Iris pigment epithelial cell (primary cell): Measurements from ENCODE around the gene TTC39C.
"Not testable (repeated sequence)": the region's sequence is repeated elsewhere in the genome, so short reads cannot be mapped to it uniquely, and the experiment has no call there.

Experiments used
- DNase-seq: peaks from one replicate; pipeline ENCODE4 v3.0.0-alpha.2; 2011; ENCODE audit warnings: low read depth

Gene TTC39C

DNA sequence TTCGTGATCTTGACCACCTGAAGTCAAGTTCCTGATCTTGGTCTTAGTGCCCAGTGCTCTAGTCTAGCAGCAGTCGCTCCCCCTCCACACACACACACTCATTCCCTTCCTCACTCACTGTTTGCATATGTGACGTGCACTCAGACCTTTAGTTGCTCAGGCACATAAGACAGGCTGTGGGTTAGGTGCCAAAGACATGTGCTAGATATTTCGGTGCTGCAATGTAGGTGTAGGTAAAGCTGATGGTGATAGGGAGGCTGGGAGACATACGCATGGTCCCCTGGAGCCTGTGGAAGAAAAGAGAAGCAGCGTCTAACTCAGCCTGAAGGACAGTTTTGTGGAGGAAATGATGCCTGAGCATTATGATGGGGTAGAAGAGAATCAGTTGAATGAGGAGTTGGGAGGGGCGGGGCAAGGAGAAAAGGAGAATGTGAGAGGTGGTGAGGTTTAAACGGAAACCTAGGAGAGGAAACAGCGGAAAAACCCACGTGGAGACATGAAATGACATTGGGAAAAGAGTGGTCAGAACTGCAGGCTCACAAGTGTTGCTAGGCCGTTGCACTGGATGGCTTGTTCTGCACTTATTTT lies 3.8 kb downstream of the TTC39C start:
- no peak for DNase-seq

DNA sequence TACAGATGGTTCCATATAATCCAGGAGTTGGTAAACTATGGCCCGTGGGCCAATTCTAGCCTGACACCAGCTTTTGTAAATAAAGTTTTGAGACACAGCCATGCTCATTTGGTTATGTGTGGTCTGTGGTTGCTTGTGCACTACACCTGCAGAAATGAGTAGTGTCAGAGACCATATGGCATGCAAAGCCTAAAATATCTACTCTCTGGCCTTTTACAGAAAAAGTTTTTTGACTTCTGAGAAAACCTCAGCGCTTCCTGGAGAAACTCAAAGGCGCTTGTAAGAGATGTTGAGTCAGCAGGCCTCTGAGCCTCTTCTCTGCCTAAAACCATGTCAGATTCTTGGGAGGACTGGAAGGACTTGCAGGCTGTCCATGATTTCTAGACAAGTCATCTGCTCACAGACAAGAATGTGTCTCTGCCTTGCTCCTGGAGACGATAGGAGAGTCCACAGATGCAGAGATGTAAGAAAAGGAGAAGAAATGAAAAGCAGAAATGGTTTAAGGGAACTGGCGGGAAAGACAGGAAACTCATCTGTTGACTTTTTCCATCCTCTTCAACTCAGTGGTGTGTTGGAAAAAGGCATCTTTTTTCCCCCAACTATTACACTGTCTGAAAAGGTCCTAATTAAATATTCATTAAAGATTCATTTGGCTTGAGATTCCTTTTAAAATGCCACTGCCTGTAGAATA lies 5.2 kb downstream of the TTC39C start:
- peak; percentile 28 for DNase-seq

DNA sequence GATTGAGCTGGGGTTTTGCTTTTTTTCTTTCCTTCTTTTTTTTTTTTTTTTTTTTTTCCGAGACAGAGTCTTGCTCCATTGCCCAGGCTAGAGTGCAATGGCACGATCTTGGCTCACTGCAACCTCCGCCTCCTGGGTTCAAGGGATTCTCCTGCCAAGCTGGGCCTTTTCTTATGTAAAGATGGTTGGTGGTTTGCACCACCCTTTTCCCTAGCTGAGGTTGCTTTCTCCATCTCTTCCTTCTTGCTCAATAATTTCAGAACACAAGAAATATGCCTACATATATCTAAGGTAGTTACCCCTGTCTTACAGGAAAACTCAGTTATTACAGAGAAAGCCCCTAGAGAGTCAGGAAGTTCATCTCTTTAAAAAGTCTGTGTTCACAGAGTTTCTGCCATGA lies 7.0 kb downstream of the TTC39C start:
- no peak for DNase-seq

DNA sequence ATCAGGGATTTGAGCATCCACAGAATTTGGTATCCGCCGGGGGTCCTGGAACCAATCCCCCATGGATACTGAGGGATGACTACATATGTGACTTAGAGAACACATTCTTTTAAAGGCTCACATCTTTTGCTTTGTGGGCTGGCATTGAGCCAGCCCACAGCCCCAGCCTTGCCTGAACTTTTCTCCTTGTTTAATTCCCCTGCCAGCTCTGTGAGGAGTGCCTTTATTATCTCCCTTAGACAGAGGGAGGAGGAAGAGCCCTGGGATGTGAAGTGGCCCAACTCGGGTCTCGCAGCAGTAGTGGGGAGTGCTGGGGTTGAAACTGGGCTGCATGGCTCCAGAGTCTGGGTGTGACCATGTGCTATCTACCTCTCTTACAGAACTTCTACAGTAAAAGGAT lies 7.6 kb downstream of the TTC39C start:
- DNase-seq = peak; percentile 70

DNA sequence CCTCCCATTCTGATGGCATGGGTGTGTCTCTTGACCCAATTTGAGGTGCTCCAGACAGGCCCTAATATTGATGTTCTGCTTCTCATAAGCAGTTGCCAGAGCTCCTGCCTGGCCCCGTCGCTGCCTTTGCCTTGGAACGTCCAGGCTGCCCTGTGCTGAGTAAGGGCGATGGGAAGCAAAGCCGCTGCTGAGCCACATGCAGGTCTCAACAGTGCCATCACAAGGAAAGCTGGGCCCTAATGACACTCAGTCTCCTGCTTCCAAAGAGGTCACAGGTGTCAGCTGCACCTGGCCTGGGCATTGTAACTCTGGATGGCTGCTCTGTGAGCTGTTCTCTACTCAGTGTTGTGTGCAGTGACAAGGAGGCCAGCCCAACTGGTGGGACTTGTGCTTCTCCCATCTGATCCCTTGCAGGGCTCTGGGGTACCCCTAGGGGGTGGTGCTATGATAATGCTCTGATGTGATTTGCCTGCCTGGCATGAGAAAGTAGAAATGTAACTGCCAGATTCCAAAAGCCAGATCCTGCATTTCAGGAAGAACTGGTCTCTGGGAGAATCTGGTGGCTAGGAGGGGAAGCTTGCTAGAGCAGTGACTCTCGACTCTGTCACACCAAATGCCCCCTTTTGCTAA lies 8.7 kb downstream of the TTC39C start:
- DNase-seq = no peak

DNA sequence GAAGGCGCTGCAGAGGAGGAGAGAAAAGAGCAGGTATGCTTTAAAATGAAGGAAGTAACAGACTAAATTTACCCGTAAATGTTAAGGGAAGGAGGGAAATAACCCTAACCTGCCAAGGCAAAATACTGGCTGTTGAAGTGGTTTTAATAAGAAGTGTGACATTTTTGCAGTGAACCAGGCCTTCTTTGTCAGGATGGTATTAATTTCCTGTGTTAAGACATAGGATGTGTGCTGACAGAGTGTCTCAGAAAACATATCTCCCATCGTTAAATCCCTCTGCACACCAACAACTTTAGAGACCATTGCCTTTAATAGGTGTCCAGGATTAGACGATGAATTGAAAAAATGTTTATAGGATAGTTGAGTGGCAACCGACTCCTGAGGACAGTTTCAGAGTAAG lies 9.9 kb downstream of the TTC39C start:
- DNase-seq = no peak

DNA sequence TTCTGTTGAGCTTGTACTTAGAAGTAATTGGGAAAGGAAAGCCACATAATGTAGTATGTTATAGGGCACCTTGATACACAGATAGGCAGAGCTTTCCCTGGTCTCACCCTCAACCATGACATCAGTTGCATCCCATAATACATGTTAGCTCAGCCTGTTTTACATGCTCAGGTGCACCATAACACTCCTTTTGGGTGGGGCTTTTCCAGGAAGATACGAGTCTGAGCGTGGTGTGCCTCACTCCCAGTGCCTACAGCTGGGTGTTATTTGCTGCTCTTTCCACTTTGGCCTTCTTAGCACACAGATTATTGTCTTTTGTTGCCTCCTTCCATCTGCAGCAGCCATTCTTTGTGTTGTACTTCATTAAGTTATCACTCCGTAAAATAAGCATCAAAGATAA lies 11.9 kb downstream of the TTC39C start:
- no peak for DNase-seq

DNA sequence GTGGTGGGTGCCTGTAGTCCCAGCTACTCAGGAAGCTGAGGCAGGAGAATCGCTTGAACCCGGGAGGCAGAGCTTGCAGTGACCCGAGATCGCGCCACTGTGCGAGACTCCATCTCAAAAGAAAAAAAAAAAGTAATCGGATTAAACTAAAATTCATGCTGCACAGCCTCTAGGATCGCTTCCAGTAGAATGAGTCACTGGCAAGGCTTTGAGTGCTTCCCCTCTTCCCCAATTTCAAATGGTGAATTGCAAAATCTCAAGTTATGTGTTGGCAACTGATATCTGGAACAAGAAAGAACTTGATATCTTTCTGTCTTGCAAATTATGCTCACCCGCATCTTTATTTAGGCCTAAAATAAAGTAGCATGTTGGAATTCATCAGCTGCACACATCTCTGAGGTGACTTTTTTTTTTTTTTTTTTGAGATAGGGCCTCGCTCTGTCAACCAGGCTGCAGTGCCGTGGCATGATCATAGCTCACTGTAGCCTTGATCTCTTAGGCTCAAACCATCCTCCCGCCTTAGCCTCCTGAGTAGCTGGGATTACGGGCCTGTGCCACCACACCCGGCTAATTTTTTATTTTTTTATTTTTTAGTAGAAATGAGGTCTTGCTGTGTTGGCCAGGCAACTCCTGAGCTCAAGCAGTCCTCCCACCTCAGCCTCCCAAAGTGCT lies 12.7 kb downstream of the TTC39C start:
- peak; percentile 94 for DNase-seq

DNA sequence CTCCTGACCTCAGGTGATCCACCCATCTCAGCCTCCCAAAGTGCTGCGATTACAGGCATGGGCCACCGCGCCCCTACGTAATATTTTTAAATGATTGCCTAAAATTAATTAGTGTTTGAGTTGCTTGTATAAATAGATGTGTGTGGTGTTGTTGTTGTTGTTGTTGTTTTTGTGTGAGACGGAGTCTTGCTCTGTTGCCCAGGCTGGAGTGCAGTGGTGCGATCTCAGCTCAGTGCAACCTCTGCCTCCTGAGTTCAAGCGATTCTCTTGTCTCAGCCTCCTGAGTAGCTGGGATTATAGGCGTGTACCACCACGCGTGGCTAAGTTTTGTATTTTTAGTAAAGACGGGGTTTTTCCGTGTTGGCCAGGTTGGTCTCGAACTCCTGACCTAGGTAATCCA lies 14.4 kb downstream of the TTC39C start:
- not testable (repeated sequence) for DNase-seq

DNA sequence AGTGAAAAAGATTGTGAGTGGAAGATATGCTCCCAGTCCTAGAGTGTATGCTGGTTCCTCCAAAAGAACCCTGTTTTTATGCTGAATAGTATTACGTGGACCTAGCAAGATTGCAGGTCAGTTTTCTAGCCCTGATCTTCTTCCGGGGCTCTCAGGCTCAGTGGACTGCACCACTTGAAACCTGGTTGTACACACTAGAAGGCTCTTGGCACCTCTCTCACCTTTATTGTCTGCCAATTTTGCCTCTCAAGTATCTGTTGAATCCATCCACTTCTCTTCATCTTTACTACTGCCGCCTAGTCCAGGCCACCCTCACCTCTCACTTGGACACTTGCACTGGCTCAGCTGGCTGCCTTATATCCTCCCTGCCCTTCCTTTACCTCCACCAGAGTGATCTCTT lies 16.8 kb downstream of the TTC39C start:
- DNase-seq = no peak

DNA sequence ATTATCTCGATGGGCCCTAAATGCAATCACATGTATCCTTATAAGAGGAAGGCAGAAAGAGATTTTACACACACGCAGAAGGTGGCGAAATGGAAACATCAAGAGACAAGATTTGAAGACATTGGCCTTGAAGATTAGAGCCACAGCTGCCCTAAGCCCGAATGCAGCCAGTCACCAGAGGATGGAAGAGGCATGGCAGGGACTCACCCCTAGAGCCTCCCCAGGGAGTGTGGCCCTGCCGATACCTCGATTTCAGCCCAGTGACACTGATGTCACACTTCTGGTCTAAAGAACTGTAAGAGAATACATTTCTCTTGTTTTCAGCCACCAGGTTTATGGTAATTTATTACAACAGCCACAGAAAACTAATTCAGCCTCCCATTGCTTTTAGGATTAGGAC lies 17.4 kb downstream of the TTC39C start:
- no peak for DNase-seq

DNA sequence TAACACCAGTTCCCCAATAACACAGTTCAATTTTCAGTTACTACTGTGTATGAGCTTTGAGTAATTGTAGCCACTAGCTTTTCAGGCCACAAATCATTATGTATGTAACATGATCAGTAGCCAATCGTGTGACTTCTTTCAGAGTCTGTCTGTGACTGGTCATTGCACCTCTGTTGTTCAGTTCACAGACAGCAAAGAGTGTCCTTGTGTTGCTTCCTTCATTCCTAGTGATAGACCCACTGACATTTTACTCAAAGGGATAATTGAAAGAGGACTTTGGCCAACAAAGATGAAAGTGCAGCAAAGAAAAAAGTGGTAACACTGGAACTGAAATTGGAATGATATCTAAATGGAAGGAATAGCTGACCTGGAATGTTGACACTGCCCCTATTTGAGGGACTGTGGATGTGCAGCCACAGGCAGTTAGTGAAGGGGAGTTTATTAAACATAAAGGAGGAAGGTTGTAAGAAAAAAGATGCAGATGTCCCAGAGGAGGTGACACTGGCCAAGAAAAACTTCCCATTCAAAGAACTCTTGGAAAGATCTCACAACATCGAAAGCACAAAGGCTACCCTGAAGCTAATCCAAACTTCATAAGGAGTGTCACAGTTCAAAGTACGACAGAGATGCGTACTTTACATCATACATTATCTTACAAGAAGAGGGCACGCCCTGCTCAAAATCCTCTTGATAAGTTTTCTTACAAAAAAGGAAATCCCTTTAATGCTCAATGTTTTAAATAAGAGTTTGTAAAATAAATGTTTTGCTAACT lies 19.3 kb downstream of the TTC39C start:
- no peak for DNase-seq

DNA sequence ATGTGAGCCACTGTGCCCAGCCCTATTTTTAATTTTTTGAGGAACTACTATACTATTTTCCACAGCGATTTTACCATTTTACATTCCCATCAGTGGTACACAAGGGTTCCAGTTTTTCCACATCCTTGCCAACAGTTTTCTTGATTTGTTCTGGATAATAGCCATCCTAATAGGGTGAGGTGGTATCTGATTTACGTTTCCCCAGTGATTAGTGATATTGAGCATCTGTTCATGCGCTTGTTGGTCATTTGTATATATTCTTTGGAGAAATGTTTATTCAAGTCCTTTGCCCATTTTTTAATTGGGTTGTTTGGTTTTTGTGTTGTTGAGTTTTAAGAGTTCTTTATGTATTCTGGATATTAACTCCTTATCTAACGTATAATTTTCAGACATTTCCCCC lies 20.8 kb downstream of the TTC39C start:
- no peak for DNase-seq

DNA sequence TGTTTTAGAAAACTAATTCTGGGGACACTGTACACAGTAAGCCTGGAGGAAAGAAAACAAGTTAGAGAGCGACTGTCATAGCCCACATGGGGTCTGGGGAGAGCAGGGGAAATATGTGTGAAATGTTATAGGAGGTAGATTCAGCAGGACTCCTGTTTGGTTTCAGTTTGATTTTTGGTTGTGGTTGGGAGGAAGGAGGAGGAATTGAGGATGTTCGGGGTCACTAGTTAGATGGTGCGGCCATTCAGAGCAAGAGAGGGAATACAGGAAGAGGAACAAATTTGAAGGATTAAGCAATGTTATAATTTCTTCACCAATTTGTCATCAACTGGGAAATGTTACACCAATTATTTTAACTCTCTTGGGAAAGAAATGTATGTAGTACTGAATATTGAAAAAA lies 25.1 kb downstream of the TTC39C start:
- DNase-seq = no peak

DNA sequence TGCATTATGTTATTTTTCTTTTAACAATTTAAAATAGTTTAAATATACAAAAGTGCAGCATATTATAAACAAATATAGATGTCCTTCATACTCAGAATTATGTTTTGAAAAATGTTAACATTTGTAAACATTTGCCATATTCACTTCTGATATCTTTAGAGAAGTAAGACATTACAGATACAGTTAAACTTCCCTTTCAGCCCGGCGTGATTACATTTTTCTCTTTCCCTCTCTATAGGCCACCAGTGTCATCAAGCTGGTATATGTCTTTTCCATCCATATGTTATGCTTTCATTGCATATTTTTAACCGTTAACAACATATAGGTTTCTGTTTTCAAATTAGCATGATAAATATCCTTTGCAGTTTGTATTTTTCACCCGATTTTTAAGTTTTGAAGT lies 27.1 kb downstream of the TTC39C start:
- DNase-seq = no peak

DNA sequence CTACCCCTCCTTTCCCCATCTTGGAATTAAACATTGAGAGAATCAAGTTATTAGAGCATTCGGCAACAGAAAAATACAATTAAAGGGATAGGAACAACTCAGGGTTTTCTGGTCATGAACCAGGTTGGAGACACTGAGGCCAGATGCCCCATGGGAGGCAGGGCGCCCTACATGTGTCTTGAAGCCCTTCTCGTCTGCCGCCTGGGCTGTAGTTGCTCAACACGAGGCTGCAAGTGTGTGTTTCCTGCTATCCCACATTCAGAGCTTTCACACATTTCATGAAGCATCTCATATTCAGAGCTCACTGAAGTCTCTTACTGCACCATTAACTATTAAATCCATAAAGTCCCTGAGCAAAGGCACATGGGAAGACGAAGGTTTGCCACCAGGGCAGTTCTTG lies 28.8 kb downstream of the TTC39C start:
- no peak for DNase-seq

DNA sequence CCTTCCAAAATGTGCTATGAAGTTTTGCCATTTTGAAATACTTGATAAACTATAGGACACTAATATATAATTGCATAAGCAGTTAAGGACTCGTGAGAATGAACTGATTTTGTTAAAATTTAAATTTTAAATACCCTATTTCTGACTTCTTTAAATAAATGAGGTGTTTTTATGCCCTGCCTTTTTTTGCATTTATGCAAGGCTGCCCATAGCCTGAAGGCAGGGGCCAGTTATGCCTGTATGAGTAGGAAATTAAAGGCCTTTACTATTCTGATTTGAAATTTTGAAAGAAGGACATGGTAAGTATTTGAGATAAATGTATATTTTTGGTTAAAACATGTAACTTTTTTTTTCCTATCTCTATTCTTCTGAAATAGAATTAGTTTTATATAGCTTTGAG lies 33.7 kb downstream of the TTC39C start:
- DNase-seq = no peak

DNA sequence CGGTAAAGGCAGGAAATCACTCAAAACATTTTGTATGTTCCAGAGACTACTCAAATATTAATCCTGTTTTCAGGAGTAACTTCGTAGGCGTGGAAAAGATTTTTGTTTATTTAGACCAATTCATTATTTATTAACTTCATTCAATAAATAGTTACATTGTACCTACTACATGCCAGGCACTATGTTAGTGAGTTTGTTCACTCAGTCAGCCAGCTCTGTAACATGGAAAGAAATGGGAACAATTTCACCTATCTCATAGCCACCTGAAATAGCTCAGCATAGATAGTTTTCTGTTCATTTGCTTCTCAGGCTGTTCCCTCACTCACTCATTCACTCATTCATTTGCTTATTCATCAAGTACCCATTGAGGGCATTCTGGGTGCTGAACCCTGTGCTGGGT lies 34.6 kb downstream of the TTC39C start:
- no peak for DNase-seq

DNA sequence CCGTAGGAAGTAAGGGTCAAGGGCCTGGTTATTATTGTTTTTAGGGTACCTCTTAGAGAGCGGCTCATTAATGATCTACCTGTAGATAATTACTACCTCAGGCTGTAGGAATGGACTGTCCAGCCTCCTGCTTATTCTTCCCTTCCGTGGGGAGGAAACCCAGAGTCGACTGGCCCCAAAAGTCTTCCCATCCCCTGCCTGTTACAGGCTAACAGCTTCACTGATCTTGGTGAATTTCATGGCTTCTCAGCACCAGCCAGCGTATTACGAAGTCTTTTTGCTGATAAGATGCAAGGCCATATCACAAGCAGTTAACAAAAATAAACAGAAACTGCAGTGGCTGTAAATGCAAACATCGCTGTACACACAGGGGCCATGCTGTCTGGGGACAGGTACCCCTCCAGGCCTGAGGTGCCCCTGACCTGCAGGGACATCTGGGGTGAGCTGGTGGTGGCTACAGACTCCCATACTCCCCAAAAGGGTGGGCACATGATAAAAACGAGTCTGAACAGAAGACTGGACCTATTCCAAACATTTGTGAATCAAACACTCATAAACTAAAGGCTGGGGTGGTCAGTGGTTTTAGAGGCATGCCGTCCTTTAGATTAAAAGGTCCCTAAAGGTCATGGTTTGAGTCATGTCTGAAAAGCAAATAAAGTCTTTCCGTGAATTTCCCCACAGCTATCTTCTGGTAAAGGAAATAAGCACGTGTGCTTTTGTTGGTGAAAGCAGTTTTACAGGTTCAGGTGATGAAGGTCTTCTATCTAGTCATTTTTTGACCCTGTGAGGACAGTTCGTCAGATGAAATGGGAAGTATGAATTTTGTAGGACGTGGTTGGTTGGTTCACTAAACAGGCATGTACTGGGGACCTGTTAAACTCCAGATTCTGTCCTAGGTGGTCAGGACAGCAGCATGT lies 36.7 kb downstream of the TTC39C start:
- peak; percentile 81 for DNase-seq

DNA sequence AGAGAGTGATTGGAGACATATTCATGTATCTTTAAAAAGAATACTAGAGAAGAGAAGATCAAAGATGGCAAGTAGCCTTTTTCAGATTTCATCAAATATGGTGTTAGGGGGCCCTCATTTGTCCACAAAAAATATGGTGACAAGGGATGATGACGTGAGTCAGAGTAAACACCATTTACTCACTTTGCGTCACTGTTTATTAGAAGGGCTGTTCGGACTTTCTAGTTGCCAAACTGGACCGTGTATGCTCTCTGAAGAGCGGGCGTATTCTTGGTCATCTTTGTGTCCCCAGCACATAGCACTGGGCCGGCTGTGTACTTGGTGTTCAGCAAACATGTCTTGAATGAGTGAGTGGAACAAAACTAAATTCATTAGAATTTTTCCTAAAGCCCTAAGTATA lies 37.5 kb downstream of the TTC39C start:
- no peak for DNase-seq

DNA sequence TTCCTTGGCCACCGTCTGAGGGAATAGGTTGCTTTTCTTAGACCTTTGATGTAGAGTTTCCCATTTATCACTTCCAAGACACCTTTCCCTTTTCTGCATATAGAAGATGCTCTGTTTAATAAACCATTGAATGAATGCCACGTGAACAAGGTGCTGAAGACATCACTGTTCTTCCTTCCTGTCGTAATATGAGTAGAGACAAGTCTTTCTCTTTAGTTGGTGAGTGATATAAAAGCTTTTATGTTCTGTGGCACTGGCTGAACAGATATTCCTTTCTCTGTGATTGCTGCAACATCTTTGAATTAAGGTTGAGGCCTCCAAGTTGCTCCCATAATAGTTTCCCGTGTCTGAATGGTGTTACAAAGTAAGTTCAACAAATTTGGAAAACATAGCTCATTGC lies 38.7 kb downstream of the TTC39C start:
- DNase-seq = no peak
